Thyroid gland (tissue), 4 donors: ENCODE results near the gene PTPRG. TPM values are rescaled to one million over a fixed set of nuclear protein-coding genes. Genes with fewer than 3 reads are reported as not detected.
A peak's percentile ranks its signal among the peaks of the same experiment; 100 is the strongest.

Source experiments
- DNase-seq, 2 donors: peaks; one replicate each; pipeline ENCODE4 v3.0.0-alpha.2; 2019
- H3K27ac ChIP-seq, 3 donors: fragments of 200-600 bp; sonication (generic); 1 replicate in 2 of 3; 2 replicates in 1 of 3; pipeline ENCODE4 v1.5.1; 2016 to 2019; ENCODE audit warnings: mild to moderate bottlenecking in 1 of 3, moderate library complexity in 1 of 3
- H3K27me3 ChIP-seq: fragments of 200-600 bp; sonication (generic); one replicate; pipeline ENCODE4 v1.5.1; 2019
- H3K36me3 ChIP-seq, 2 donors: fragments of 200-600 bp; sonication (generic); one replicate each; pipeline ENCODE4 v1.5.1; 2016 to 2019
- H3K4me1 ChIP-seq, 2 donors: fragments of 200-600 bp; sonication (generic); one replicate each; pipeline ENCODE4 v1.5.1; 2017 to 2019
- H3K4me3 ChIP-seq, 3 donors: fragments of 200-600 bp; sonication (generic); replicated peaks in 1 of 3; 1 replicate in 2 of 3; 2 replicates in 1 of 3; pipeline ENCODE4 v1.5.1; 2016; ENCODE audit warnings: mild to moderate bottlenecking in 1 of 3
- H3K9me3 ChIP-seq: fragments of 200-600 bp; sonication (generic); one replicate; pipeline ENCODE4 v1.5.1; 2017
- CTCF ChIP-seq, 6 experiments: fragments of 200-600 bp in 3 of 6; fragments of 450-650 bp in 3 of 6; sonication (generic) in 3 of 6; IDR thresholded peaks; one replicate each; pipeline ENCODE4 v1.5.1; 2016 to 2019; ENCODE audit warnings: antibody characterized with exemption in 6 of 6, mild to moderate bottlenecking in 2 of 6, inconsistent platforms in 1 of 6, moderate library complexity in 1 of 6
- POLR2A ChIP-seq, 2 donors: fragments of 450-650 bp; IDR thresholded peaks; one replicate each; pipeline ENCODE4 v1.6.1; 2017; ENCODE audit warnings: antibody characterized with exemption in 2 of 2, mild to moderate bottlenecking in 2 of 2, moderate library complexity in 1 of 2
- WGBS, 2 donors: methylation state at CpG; one replicate each; pipeline ENCODE4 v1.1.5; 2017; 5-methylcytosine and 5-hydroxymethylcytosine counted together
- intact Hi-C: fragments of 100-400 bp; cut with DNase I; formaldehyde crosslinking; loops from one replicate; pipeline ENCODE4 v1.15.1; 2023
- total RNA-seq, 4 donors: library from RNA; depleted of rRNA; stranded (reverse); fragments of >200 nt; gene quantifications; one replicate each; pipeline ENCODE4 v1.2.3, GENCODE V29; 2016

The PTPRG gene
- total RNA-seq, 4 donors from 2014 or later: 81.6 to 207 (median 132) TPM

DNA sequence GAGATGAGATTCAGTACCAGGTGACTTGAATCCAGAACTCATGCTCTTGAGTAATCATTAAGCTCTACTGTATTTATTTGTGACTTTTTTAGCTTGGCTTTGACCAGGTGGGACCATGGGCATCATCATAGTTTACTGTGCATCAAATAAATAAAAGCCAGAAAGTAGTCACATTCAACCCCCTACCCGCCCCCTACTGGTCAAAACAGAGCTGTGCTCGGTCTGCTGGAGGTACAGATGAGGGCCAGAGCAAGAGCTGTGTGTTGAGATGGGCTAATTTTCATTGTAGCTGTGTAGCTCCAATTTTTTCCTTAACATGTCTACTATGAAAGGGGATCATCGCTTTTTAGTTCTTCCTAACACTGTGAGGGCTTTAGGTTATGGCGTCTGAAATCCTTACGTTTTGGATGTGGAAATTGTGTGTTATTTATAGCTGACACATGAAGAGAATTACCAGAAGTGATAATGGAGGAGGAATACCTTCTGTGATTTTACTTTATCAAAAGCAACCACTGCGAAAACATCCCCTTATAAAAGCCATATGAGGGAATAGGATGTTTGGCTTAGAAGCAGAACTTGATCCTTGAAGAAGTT is 375.1 kb downstream of the PTPRG start:
- no peak overlapping the region for H3K27ac ChIP-seq
- H3K9me3 ChIP-seq: no peaks in the 10 kb centered on the region
- TF ChIP-seq POLR2A (IDR thresholded peaks at IDR 0.05): no peak
- peak in 1 of 6 experiments; percentile 32 for TF ChIP-seq CTCF (IDR thresholded peaks at IDR 0.05)
- WGBS, 2 donors: 83 to 88% methylated on average over 6 of the region's 6 CpGs
- intact Hi-C loops: no loop called here
- H3K36me3 ChIP-seq: no peaks in the 10 kb centered on the region
- H3K27me3 ChIP-seq: no peaks in the 10 kb centered on the region
- no peak overlapping the region for H3K4me3 ChIP-seq
- DNase-seq: peak in 1 of 2 donors; percentile 18
- peaks cover 4 to 6% of the 10 kb centered on the region in 2 donors for H3K4me1 ChIP-seq

DNA sequence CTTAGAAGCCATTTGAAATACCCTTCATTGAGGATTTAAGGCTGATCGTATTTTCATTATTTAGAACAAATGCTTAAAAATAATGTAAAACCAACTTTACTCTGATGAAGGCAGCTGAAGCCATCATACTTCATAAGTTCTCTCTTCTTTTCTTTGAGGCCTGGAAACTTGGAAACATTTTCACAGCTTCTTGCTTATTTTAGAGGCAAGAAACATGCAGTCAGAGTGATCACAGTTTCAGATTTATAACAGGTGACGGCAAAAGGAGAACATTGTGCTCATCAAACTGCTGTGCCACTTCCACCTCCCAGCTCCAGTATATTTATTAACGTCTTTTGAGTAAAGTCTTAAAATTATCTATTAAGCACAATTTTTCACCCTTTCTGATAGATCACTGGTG is 376.1 kb downstream of the PTPRG start:
- Histone ChIP-seq H3K27me3 (no peaks in the 10 kb centered on the region), H3K36me3 (no peaks in the 10 kb centered on the region), H3K4me1 (peaks cover 4 to 6% of the 10 kb centered on the region in 2 donors), H3K4me3 (no peak overlapping the region), H3K9me3 (no peaks in the 10 kb centered on the region), H3K27ac (peak overlapping the region in 1 of 3 donors; percentile 32)
- 89 to 91% methylated on average over 3 of the region's 3 CpGs for WGBS, 2 donors
- DNase-seq: no peak
- TF ChIP-seq POLR2A (IDR thresholded peaks at IDR 0.05) (no peak), CTCF (IDR thresholded peaks at IDR 0.05) (no peak)
- intact Hi-C loops: no loop called here

GRCh38 chr3:61938878-61939549 is 377.6 kb downstream of the PTPRG start:
- H3K27me3 ChIP-seq: no peaks in the 10 kb centered on the region
- no peaks in the 10 kb centered on the region for H3K36me3 ChIP-seq
- H3K4me3 ChIP-seq: no peak overlapping the region
- H3K9me3 ChIP-seq: no peaks in the 10 kb centered on the region
- no peak for DNase-seq
- peak overlapping the region in 1 of 3 donors; percentile 75 for H3K27ac ChIP-seq
- TF ChIP-seq CTCF (IDR thresholded peaks at IDR 0.05) (no peak), POLR2A (IDR thresholded peaks at IDR 0.05) (no peak)
- H3K4me1 ChIP-seq: peaks cover 4 to 6% of the 10 kb centered on the region in 2 donors
- WGBS, 2 donors: 85 to 88% methylated on average over 9 of the region's 9 CpGs
- intact Hi-C loops: no loop called here

GRCh38 chr3:61940236-61940635 is 378.9 kb downstream of the PTPRG start:
- H3K9me3 ChIP-seq: no peaks in the 10 kb centered on the region
- intact Hi-C loops: no loop called here
- H3K27ac ChIP-seq: peak overlapping the region; percentile 1 to 75 (median 15)
- 31 to 49% methylated on average over 2 of the region's 2 CpGs for WGBS, 2 donors
- peaks cover 4 to 6% of the 10 kb centered on the region in 2 donors for H3K4me1 ChIP-seq
- no peaks in the 10 kb centered on the region for H3K36me3 ChIP-seq
- TF ChIP-seq CTCF (IDR thresholded peaks at IDR 0.05): no peak
- no peak for TF ChIP-seq POLR2A (IDR thresholded peaks at IDR 0.05)
- peak; percentile 20 to 29 for DNase-seq
- no peak overlapping the region for H3K4me3 ChIP-seq
- no peaks in the 10 kb centered on the region for H3K27me3 ChIP-seq

DNA sequence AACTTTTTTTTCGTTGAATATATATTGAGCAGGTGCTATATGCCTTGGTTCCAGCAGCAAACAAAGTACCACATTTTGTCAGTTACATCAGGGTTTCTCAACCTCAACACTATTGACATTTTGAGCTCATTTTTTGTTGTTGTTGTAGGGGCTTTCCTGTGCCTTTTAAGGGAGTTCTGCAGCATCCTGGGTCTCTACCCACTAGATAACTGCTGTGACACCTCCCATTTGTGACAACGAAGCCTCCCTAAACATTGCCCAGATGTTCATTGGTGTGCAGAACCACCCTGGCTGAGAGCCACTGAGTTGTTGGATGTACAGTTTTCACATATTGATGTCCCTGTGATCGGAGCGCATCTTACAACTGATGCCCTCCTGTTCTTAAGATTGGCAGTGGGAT is 382.6 kb downstream of the PTPRG start:
- 88 to 96% methylated on average over 4 of the region's 4 CpGs for WGBS, 2 donors
- intact Hi-C loops: no loop called here
- no peak for TF ChIP-seq POLR2A (IDR thresholded peaks at IDR 0.05)
- TF ChIP-seq CTCF (IDR thresholded peaks at IDR 0.05): no peak
- no peaks in the 10 kb centered on the region for H3K27me3 ChIP-seq
- no peaks in the 10 kb centered on the region for H3K36me3 ChIP-seq
- H3K4me1 ChIP-seq: peaks cover 19 to 32% of the 10 kb centered on the region in 2 donors
- DNase-seq: no peak
- H3K9me3 ChIP-seq: no peaks in the 10 kb centered on the region
- H3K4me3 ChIP-seq: no peak overlapping the region
- no peak overlapping the region for H3K27ac ChIP-seq
